ENCODE measurements around the gene CDK17. TPM values are rescaled to one million over a fixed set of nuclear protein-coding genes. Genes with fewer than 3 reads are reported as not detected.

CDK17 gene
- total RNA-seq (10 to 100 TPM; 73.2 to 75.6 TPM), polyA plus RNA-seq (10 to 100 TPM; 22.1 to 32.2 (median 26.6) TPM), total RNA-seq (113 to 157 (median 126) reads per million in 6 experiments)

GRCh38 chr12:96399919-96400630 is at the start of gene CDK17:
Gene CDK17 (minus strand): TSS chr12:96400439. CDS start chr12:96334836, 65,603 bp downstream.
- DNase-seq (peak; percentile 85 to 94 (median 90)), ATAC-seq (peak; percentile 69 to 70)
- Mint-ChIP-seq H3K4me3 (peak within 1 kb of the TSS; percentile 90 to 97 (median 96)), H3K36me3 (peaks cover 0 to 3% (median 0%) of the 10 kb centered on the region in 3 donors), H3K27ac (peak within 1 kb of the TSS; percentile 91 to 99 (median 97)), H3K27me3 (no peaks in the 10 kb centered on the region), H3K4me1 (peaks cover 10 to 57% (median 45%) of the 10 kb centered on the region in 4 donors), H3K9me3 (no peaks in the 10 kb centered on the region)
- POLR2A ChIA-PET = interaction anchor here (0.6 to 3.6 kb wide), 44 partner anchors 9 to 446 kb away, joined by 3 to 54 read pairs (median 4); partner anchors contain the start of gene LTA4H

DNA sequence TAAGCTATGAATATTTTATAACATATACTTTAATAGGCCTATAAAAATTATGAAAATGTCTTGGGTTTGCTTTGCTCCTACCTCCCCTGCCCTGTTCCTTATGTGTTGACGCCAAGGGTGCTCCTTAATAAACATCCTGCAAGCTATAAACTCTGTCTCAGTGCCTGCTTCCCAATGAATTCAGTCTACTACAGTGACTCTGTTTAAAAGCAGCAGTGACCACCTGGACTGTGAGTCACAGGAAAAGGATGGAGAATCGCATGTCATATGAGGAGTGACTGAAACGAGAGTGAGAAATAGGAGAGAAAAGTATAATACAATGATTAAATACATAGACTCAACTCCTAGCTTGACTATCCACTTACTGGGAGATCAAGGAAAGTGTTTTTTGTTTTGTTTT is 48.1 kb upstream of the CDK17 start:
- ATAC-seq (no peak), DNase-seq (no peak)
- POLR2A ChIA-PET = interaction anchor here (0.7 to 1.0 kb wide), 2 partner anchors 24 to 55 kb away, joined by 3 to 8 read pairs; no protein-coding TSS in a partner anchor
- Mint-ChIP-seq H3K4me3 (no peak overlapping the region), H3K9me3 (peaks cover 0 to 2% (median 0%) of the 10 kb centered on the region in 9 donors), H3K36me3 (no peaks in the 10 kb centered on the region), H3K27ac (peak overlapping the region in 7 of 10 donors; percentile 29 to 78 (median 41)), H3K4me1 (peaks cover 8 to 31% (median 22%) of the 10 kb centered on the region in 4 donors), H3K27me3 (no peaks in the 10 kb centered on the region)

DNA sequence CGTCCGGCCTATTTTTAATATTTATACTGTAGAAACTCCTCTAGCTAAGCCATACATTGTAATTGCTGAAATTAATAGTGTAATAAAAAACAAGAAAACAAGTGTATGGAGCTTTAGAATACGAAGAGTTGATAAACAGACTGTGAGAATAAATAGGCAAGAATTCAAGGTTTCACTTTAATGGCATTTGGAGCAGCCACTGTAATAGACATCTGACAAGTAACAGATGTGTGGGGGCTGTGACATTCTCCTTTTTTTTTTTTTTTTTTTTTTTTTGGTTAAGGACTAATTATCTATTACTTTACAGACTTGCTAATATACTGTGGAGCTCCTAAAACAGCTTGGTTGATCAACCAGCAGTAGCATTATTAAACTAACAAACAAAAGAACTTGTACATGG is 47.0 kb upstream of the CDK17 start:
- Mint-ChIP-seq H3K27ac (peak overlapping the region in 7 of 10 donors; percentile 9 to 98 (median 94)), H3K4me3 (no peak overlapping the region), H3K9me3 (peaks cover 0 to 2% (median 0%) of the 10 kb centered on the region in 9 donors), H3K4me1 (peaks cover 8 to 37% (median 28%) of the 10 kb centered on the region in 4 donors), H3K27me3 (no peaks in the 10 kb centered on the region), H3K36me3 (no peaks in the 10 kb centered on the region)
- no peak for DNase-seq
- POLR2A ChIA-PET = interaction anchor here (0.7 to 3.1 kb wide), 4 partner anchors 9 to 75 kb away, joined by 3 to 18 read pairs (median 4); partner anchors contain the start of gene CDK17
- no peak for ATAC-seq

DNA sequence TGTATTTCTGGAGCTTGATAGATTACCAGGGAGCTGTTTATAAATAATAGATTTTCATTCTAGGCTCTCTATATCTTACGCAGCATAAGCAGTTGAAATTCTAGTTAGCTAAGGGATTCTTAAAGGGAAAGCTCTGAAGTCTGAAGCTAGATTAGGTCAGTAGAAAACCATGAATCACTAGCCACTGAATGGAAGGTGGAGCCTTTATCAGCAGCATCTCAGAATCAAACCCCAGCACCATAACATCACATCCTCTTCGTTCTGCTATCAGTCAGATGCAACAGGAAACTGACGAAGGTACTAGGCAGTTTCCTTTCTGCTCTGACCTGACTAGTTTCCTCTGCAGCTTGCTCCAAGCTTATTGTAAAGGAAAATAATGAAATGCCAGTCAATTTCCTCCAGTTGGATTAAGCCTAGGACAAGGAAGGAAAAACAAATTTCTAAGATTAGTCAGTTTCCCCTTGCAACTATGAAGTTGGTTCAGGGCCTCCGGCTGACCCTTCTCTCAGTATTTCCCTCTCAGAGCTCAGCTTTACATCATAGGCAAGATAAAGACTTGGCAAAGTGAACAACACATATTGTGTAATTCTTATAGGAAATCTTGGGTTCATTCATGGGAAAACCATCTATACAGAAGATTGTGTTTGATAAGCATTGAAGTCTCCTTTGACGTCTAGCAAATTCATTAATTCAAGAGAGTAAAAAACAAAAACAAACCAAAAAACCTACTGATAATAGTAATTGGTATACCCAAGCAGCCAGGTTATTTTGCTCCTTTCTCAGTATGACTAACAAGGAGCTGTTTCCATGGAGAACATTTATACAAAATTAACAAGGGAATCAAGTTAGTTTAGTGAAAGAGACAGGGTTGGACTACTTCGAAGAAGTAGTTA is 45.7 kb upstream of the CDK17 start:
- Mint-ChIP-seq H3K27ac (peak overlapping the region; percentile 90 to 98 (median 96)), H3K4me3 (peak overlapping the region; percentile 1 to 72 (median 59)), H3K27me3 (no peaks in the 10 kb centered on the region), H3K36me3 (no peaks in the 10 kb centered on the region), H3K9me3 (peaks cover 0 to under 1% (median 0%) of the 10 kb centered on the region in 9 donors), H3K4me1 (peaks cover 12 to 44% (median 37%) of the 10 kb centered on the region in 4 donors)
- peak in 9 of 10 donors; percentile 43 to 83 (median 71) for DNase-seq
- peak; percentile 98 for ATAC-seq
- POLR2A ChIA-PET = interaction anchor here (1.0 to 3.1 kb wide), 6 partner anchors 7 to 45 kb away, joined by 3 to 18 read pairs (median 5); partner anchors contain the start of gene CDK17

DNA sequence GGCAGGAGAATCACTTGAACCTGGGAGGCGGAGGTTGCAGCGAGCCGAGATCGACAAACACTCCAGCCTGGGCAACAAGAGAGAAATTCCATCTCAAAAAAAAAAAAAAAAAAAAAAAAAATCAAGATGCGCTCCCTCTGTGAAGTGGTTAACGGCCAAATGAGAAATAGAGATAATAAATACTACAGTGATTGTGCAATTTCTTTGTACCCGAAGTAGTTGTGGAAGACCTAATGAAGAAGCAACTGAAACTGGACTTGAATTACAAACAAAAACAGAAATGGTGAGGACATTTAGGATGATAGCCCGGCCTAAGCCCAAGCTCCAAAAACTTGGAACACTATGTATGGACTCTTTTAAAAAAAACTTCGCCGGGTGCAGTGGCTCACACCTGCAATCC is 44.2 kb upstream of the CDK17 start:
- POLR2A ChIA-PET = interaction anchor here (3.1 kb wide), 1 partner anchor 43 kb away, joined by 18 read pairs; the partner anchor contains the start of gene CDK17
- ATAC-seq (no peak), DNase-seq (no peak)
- H3K4me1 Mint-ChIP-seq = peaks cover 12 to 48% (median 40%) of the 10 kb centered on the region in 4 donors
- peaks cover 0 to 3% (median 0%) of the 10 kb centered on the region in 9 donors for H3K9me3 Mint-ChIP-seq
- no peaks in the 10 kb centered on the region for H3K36me3 Mint-ChIP-seq
- H3K27me3 Mint-ChIP-seq = no peaks in the 10 kb centered on the region
- peak overlapping the region; percentile 45 to 98 (median 95) for H3K27ac Mint-ChIP-seq
- H3K4me3 Mint-ChIP-seq = peak overlapping the region in 2 of 10 donors; percentile 1 to 58

DNA sequence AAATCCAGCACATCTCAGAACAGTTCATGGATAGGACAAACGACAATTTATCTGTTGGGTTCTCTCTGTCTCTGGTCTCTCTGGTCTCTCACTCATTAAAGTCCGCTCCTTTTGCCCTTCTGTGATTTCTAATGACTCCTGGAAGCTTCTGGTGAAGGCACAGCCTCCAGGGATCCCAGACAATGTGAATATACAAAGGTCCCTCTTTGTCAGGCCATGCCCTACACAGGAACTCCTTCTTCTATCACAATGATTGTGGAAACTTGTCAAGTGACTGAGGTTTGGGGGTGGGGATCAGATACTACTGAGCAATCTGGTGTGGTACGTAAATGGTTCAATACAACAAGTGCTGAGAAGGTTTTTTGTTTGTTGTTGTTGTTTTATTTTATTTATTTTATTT is 42.7 kb upstream of the CDK17 start:
- H3K27me3 Mint-ChIP-seq = no peaks in the 10 kb centered on the region
- no peak for ATAC-seq
- peak overlapping the region in 1 of 10 donors; percentile 11 for H3K4me3 Mint-ChIP-seq
- peak overlapping the region in 7 of 10 donors; percentile 12 to 84 (median 50) for H3K27ac Mint-ChIP-seq
- no peaks in the 10 kb centered on the region for H3K36me3 Mint-ChIP-seq
- H3K9me3 Mint-ChIP-seq = peaks cover 0 to 3% (median 0%) of the 10 kb centered on the region in 9 donors
- peaks cover 15 to 53% (median 48%) of the 10 kb centered on the region in 4 donors for H3K4me1 Mint-ChIP-seq
- DNase-seq = no peak
- POLR2A ChIA-PET = no interaction called here

DNA sequence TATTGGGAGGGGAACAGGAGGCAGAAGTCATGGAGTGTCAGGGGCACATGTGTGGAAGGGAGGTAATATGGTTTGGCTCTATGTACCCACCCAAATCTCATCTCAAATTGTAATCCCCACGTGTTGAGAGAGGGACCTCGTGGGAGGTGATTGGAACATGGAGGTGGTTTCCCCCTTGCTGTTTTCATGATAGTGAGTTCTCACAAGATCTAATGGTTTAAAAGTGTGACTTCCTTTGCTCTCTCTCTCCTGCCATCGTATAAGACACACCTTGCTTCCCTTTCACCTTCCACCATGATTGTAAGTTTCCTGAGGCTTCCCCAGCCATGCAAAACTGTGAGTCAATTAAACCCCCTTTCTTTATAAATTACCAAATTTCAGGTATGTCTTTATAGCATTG is 41.6 kb upstream of the CDK17 start:
- H3K27ac Mint-ChIP-seq = peak overlapping the region; percentile 19 to 86 (median 54)
- no peaks in the 10 kb centered on the region for H3K27me3 Mint-ChIP-seq
- peak in 1 of 10 donors; percentile 24 for DNase-seq
- H3K9me3 Mint-ChIP-seq = peaks cover 0 to 3% (median 0%) of the 10 kb centered on the region in 9 donors
- no peak overlapping the region for H3K4me3 Mint-ChIP-seq
- H3K36me3 Mint-ChIP-seq = no peaks in the 10 kb centered on the region
- ATAC-seq = no peak
- H3K4me1 Mint-ChIP-seq = peaks cover 16 to 56% (median 50%) of the 10 kb centered on the region in 4 donors
- POLR2A ChIA-PET = no interaction called here

DNA sequence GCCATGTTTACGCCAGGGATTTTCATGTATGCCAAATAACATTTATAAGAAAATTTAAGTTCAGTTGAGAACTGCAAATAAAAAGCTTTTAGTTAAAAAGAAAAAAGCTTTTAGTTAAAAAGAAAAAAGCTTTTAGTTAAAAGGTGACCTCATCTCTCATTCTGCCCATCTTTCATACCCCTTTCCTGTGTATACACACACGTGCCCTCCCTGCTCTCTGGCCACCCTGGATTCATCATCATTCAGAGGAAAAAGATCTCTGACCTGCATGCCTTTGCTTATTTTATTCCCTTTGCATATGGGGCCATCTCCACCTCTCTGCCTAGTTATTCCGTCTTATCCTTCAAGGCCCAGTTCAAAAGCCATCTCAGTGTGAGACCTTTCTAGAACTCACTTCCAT is 38.1 kb upstream of the CDK17 start:
- Mint-ChIP-seq H3K4me1 (peaks cover 18 to 58% (median 48%) of the 10 kb centered on the region in 4 donors), H3K9me3 (peaks cover 0 to 4% (median 0%) of the 10 kb centered on the region in 9 donors), H3K27me3 (no peaks in the 10 kb centered on the region), H3K36me3 (no peaks in the 10 kb centered on the region), H3K4me3 (no peak overlapping the region), H3K27ac (peak overlapping the region in 6 of 10 donors; percentile 2 to 86 (median 60))
- POLR2A ChIA-PET = interaction anchor here (0.6 to 1.1 kb wide), 4 partner anchors 8 to 123 kb away, joined by 3 to 8 read pairs (median 4); no protein-coding TSS in a partner anchor
- no peak for DNase-seq
- ATAC-seq = no peak

GRCh38 chr12:96437171-96437445 is 36.9 kb upstream of the CDK17 start:
- H3K27ac Mint-ChIP-seq = peak overlapping the region in 7 of 10 donors; percentile 16 to 96 (median 75)
- POLR2A ChIA-PET = interaction anchor here (2.2 kb wide), 1 partner anchor 9 kb away, joined by 8 read pairs; no protein-coding TSS in a partner anchor
- ATAC-seq = no peak

GRCh38 chr12:96436366-96437170 is 36.3 kb upstream of the CDK17 start:
- H3K27ac Mint-ChIP-seq = peak overlapping the region in 8 of 10 donors; percentile 30 to 96 (median 84)
- peaks cover 15 to 51% (median 36%) of the 10 kb centered on the region in 4 donors for H3K4me1 Mint-ChIP-seq
- DNase-seq (no peak), ATAC-seq (no peak)
- H3K9me3 Mint-ChIP-seq = peaks cover 0 to 4% (median 0%) of the 10 kb centered on the region in 9 donors
- H3K27me3 Mint-ChIP-seq = no peaks in the 10 kb centered on the region
- POLR2A ChIA-PET = interaction anchor here (2.2 kb wide), 1 partner anchor 9 kb away, joined by 8 read pairs; no protein-coding TSS in a partner anchor
- H3K4me3 Mint-ChIP-seq = no peak overlapping the region
- H3K36me3 Mint-ChIP-seq = no peaks in the 10 kb centered on the region

More at GRCh38 chr12:96437171-96437445, 36.9 kb upstream of the CDK17 start:
- Mint-ChIP-seq H3K4me3 (no peak overlapping the region), H3K36me3 (no peaks in the 10 kb centered on the region), H3K27me3 (no peaks in the 10 kb centered on the region), H3K9me3 (peaks cover 0 to 4% (median 0%) of the 10 kb centered on the region in 9 donors), H3K4me1 (peaks cover 18 to 56% (median 41%) of the 10 kb centered on the region in 4 donors)
- no peak for DNase-seq

DNA sequence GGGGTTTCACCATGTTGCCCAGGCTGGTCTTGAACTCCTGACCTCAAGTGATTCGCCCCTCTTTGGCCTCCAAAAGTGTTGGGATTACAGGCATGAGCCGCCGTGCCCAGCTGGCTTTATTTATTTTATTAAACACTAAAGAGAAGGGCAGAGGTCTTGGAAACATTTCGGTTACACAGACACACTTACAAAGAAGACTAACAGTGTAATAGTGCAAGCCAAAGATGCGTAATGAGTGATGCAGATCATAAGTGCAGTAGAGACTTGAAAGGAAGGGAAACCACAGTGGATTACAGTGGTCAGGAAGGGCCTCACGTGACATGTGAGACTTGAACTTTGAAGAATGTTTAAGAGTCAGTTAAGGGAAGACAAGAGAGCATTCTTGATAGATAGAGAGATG is 33.9 kb upstream of the CDK17 start:
- H3K9me3 Mint-ChIP-seq = peaks cover 0 to 4% (median 0%) of the 10 kb centered on the region in 9 donors
- H3K27ac Mint-ChIP-seq = peak overlapping the region; percentile 47 to 96 (median 92)
- no peaks in the 10 kb centered on the region for H3K27me3 Mint-ChIP-seq
- POLR2A ChIA-PET = interaction anchor here (1.3 to 2.1 kb wide), 3 partner anchors 12 to 55 kb away, joined by 4 to 7 read pairs (median 6); partner anchors contain the start of genes CDK17 and CFAP54
- DNase-seq = peak; percentile 40 to 92 (median 82)
- peak; percentile 99 to 100 for ATAC-seq
- H3K4me1 Mint-ChIP-seq = peaks cover 17 to 44% (median 40%) of the 10 kb centered on the region in 4 donors
- no peaks in the 10 kb centered on the region for H3K36me3 Mint-ChIP-seq
- peak overlapping the region; percentile 29 to 80 (median 60) for H3K4me3 Mint-ChIP-seq

Measured in naive thymus-derived CD8-positive, alpha-beta T cell (primary cell).